Heart left ventricle (tissue), 16 donors: ENCODE measurements around the gene GM2A. TPM values are rescaled to one million over a fixed set of nuclear protein-coding genes. Genes with fewer than 3 reads are reported as not detected.

Experiments used
- ATAC-seq, 4 donors: fragments of 200-7000 bp; cut with Tn5 transposase; one replicate each; pipeline ENCODE4 v1.9.1; 2020 to 2022; ENCODE audit warnings: moderate library complexity in 4 of 4, mild to moderate bottlenecking in 3 of 4, moderate number of reproducible peaks in 1 of 4
- DNase-seq, 5 donors: peaks; one replicate each; pipeline ENCODE4 v3.0.0-alpha.2; 2020
- H3K27ac ChIP-seq, 12 donors: fragments of 200-600 bp; sonication (generic) in 4 of 12; one replicate each; pipeline versions ENCODE4 v1.5.0 to v1.8.0; 2016 to 2022; ENCODE audit warnings: mild to moderate bottlenecking in 2 of 12
- H3K27me3 ChIP-seq, 9 donors: fragments of 200-600 bp; sonication (generic) in 2 of 9; one replicate each; pipeline versions ENCODE4 v1.5.1 to v1.8.0; 2016 to 2022; ENCODE audit warnings: mild to moderate bottlenecking in 3 of 9
- H3K36me3 ChIP-seq, 9 donors: fragments of 200-600 bp; sonication (generic) in 2 of 9; one replicate each; pipeline versions ENCODE4 v1.5.0 to v1.8.0; 2018 to 2022; ENCODE audit warnings: mild to moderate bottlenecking in 2 of 9
- H3K4me1 ChIP-seq, 12 donors: fragments of 200-600 bp; sonication (generic) in 4 of 12; one replicate each; pipeline versions ENCODE4 v1.5.0 to v1.8.0; 2016 to 2022; ENCODE audit warnings: mild to moderate bottlenecking in 3 of 12
- H3K4me3 ChIP-seq, 12 donors: fragments of 200-600 bp; sonication (generic) in 4 of 12; one replicate each; pipeline versions ENCODE4 v1.5.0 to v1.8.0; 2017 to 2022; ENCODE audit warnings: mild to moderate bottlenecking in 9 of 12, moderate library complexity in 4 of 12
- H3K9me3 ChIP-seq, 12 donors: fragments of 200-600 bp; sonication (generic) in 4 of 12; one replicate each; pipeline versions ENCODE4 v1.5.0 to v1.8.0; 2016 to 2022; ENCODE audit warnings: mild to moderate bottlenecking in 1 of 12
- CTCF ChIP-seq, 12 donors: fragments of 200-600 bp; sonication (generic) in 4 of 12; IDR thresholded peaks; one replicate each; pipeline versions ENCODE4 v1.5.0 to v1.8.0; 2018 to 2022; ENCODE audit warnings: antibody characterized with exemption in 12 of 12, mild to moderate bottlenecking in 5 of 12
- POLR2A ChIP-seq, 2 donors: fragments of 450-650 bp; IDR thresholded peaks; one replicate each; pipeline ENCODE4 v1.6.1; 2017; ENCODE audit warnings: antibody characterized with exemption in 2 of 2, mild to moderate bottlenecking in 2 of 2, moderate library complexity in 2 of 2
- WGBS, 4 donors: extraction: QIAGEN DNeasy Blood & Tissue Kit in 2 of 4; methylation state at CpG; one replicate each; pipeline versions ENCODE4 v1.1.5 to v1.1.7; 2013 to 2018; 5-methylcytosine and 5-hydroxymethylcytosine counted together
- intact Hi-C, 10 donors: fragments of 100-400 bp; cut with DNase I; formaldehyde crosslinking; loops; one replicate each; pipeline versions ENCODE4 v1.11.1 to v1.14.2; 2022
- polyA plus RNA-seq, 2 donors: library from polyadenylated mRNA; stranded (reverse); fragments of 200-250 nt; gene quantifications; one replicate each; pipeline ENCODE4 v1.2.3, GENCODE V29; 2013
- total RNA-seq, 9 donors: library from RNA; depleted of rRNA in 2 of 9; stranded (reverse); fragments of >200 nt in 2 of 9; fragmentation: NEBNext Ultra II Directional in 3 of 9; extraction: Animal tissue kit (Norgen Biotek cat#: 25700) in 3 of 9; gene quantifications; one replicate each; pipeline versions ENCODE4 v1.1.0 to v1.2.4, GENCODE V29; 2016 to 2023
- donor health status: ischemic (EF 13 %, LVEDD 7.1; RV severe dilation, severe dysfunction).
- donor health status: healthy with polysubstance abuse.
- donor health status: DM: no; HTN: yes; CAD: no.
- donor health status: DM: no; HTN: no; CAD: no.
- donor health status: ischemic (EF 25% LVEDD 6.9; RV normal size, moderate dysfunction).
- donor health status: ischemic (EF 25% LVEDD 5.7; RV mildly dilated, moderate dysfunction).
- donor health status: healthy.
- donor health status: DM: yes; HTN: yes; CAD: no.
- donor health status: ischemic (EF 35%, LVEDD 5.7; RV mildly dilated, moderate dysfunction).
- donor health status: nonischemic (EF 11% LVEDD 7.7; RV severe dilation, severe dysfunction).
- donor health status: DM: yes; HTN: yes; CAD: no.
- donor health status: PGD.
- donor health status: ischemic (EF 29% LVEDD 5.4; RV normal size, mild dysfunction).
- donor health status: nonischemic (EF 23%, LVEDD 6.1; RV moderate dilation, normal function).

The GM2A gene
- total and polyA plus RNA-seq, 11 donors = 22.8 to 71.4 (median 40.0) TPM

- WGBS, 4 donors = 89 to 93% (median 91%) methylated on average over 9 of the region's 9 CpGs
These were observed 33.8 kb upstream of the GM2A start for GRCh38 chr5:151219138-151219537.

GRCh38 chr5:151219789-151220188 is 33.2 kb upstream of the GM2A start:
- TF ChIP-seq POLR2A (IDR thresholded peaks at IDR 0.05) (no peak), CTCF (IDR thresholded peaks at IDR 0.05) (peak in 4 of 12 donors; percentile 17 to 36 (median 29))
- H3K4me3 ChIP-seq = no peak overlapping the region
- no peaks in the 10 kb centered on the region for H3K9me3 ChIP-seq
- H3K4me1 ChIP-seq = peaks cover 15 to 91% (median 66%) of the 10 kb centered on the region in 12 donors
- intact Hi-C loops = loop anchor here in 2 of 10 donors (5.0 to 10.0 kb wide), 2 partner anchors 37 to 55 kb away; no protein-coding TSS in a partner anchor
- H3K27me3 ChIP-seq = no peaks in the 10 kb centered on the region
- DNase-seq = no peak
- peak overlapping the region in 6 of 12 donors; percentile 13 to 93 (median 18) for H3K27ac ChIP-seq
- peaks cover 0 to 6% (median 0%) of the 10 kb centered on the region in 9 donors for H3K36me3 ChIP-seq
- WGBS, 4 donors = 48 to 63% (median 57%) methylated on average over 7 of the region's 7 CpGs
- ATAC-seq = no peak

More at GRCh38 chr5:151219138-151219537, 33.8 kb upstream of the GM2A start:
- H3K9me3 ChIP-seq = no peaks in the 10 kb centered on the region
- H3K27ac ChIP-seq = peak overlapping the region in 3 of 12 donors; percentile 17 to 93 (median 42)
- intact Hi-C loops = no loop called here
- H3K36me3 ChIP-seq = peaks cover 0 to 6% (median 0%) of the 10 kb centered on the region in 9 donors
- no peak for DNase-seq
- no peak for TF ChIP-seq CTCF (IDR thresholded peaks at IDR 0.05)
- TF ChIP-seq POLR2A (IDR thresholded peaks at IDR 0.05) = no peak
- peaks cover 21 to 91% (median 68%) of the 10 kb centered on the region in 12 donors for H3K4me1 ChIP-seq
- no peak overlapping the region for H3K4me3 ChIP-seq
- ATAC-seq = no peak
- no peaks in the 10 kb centered on the region for H3K27me3 ChIP-seq

- Histone ChIP-seq H3K4me3 (peak overlapping the region in 6 of 12 donors; percentile 78 to 95 (median 86)), H3K36me3 (no peaks in the 10 kb centered on the region), H3K27ac (peak overlapping the region in 11 of 12 donors; percentile 84 to 96 (median 90)), H3K4me1 (peaks cover 6 to 81% (median 54%) of the 10 kb centered on the region in 12 donors), H3K9me3 (no peaks in the 10 kb centered on the region), H3K27me3 (no peaks in the 10 kb centered on the region)
- 72 to 90% (median 86%) methylated on average over 3 of the region's 3 CpGs for WGBS, 4 donors
- intact Hi-C loops = loop anchor here in 2 of 10 donors (5.0 to 10.0 kb wide), 2 partner anchors 39 to 57 kb away; no protein-coding TSS in a partner anchor
- no peak for ATAC-seq
- TF ChIP-seq CTCF (IDR thresholded peaks at IDR 0.05) = no peak
- no peak for TF ChIP-seq POLR2A (IDR thresholded peaks at IDR 0.05)
- no peak for DNase-seq
These were observed 31.4 kb upstream of the GM2A start for GRCh38 chr5:151221574-151221973.

GRCh38 chr5:151222054-151222789 is 30.8 kb upstream of the GM2A start:
- 65 to 76% (median 73%) methylated on average over 5 to 6 of the region's 6 CpGs for WGBS, 4 donors
- Histone ChIP-seq H3K9me3 (no peaks in the 10 kb centered on the region), H3K4me1 (peaks cover 6 to 75% (median 53%) of the 10 kb centered on the region in 12 donors), H3K4me3 (peak overlapping the region in 11 of 12 donors; percentile 68 to 95 (median 81)), H3K27me3 (no peaks in the 10 kb centered on the region), H3K36me3 (no peaks in the 10 kb centered on the region), H3K27ac (peak overlapping the region; percentile 76 to 96 (median 90))
- no peak for DNase-seq
- intact Hi-C loops = loop anchor here in 2 of 10 donors (5.0 to 10.0 kb wide), 2 partner anchors 40 to 57 kb away; no protein-coding TSS in a partner anchor
- TF ChIP-seq POLR2A (IDR thresholded peaks at IDR 0.05) (no peak), CTCF (IDR thresholded peaks at IDR 0.05) (no peak)
- peak in 2 of 4 donors; percentile 7 to 27 for ATAC-seq
